Ovary (tissue), 9 donors: ENCODE data around the gene LAMB1. TPM values are rescaled to one million over a fixed set of nuclear protein-coding genes. Genes with fewer than 3 reads are reported as not detected.

Experiments
- DNase-seq, 5 donors: peaks; one replicate each; pipeline ENCODE4 v3.0.0-alpha.2; 2019 to 2020
- H3K27ac ChIP-seq, 2 donors: fragments of 200-600 bp; one replicate each; pipeline versions ENCODE4 v1.5.1 to v1.8.0; 2019 to 2022
- H3K27me3 ChIP-seq: fragments of 200-600 bp; one replicate; pipeline ENCODE4 v1.8.0; 2022
- H3K36me3 ChIP-seq: fragments of 200-600 bp; sonication (generic); one replicate; pipeline ENCODE4 v1.5.1; 2019
- H3K4me1 ChIP-seq: one replicate; pipeline ENCODE4 v1.8.1; 2013; ENCODE audit warnings: mild to moderate bottlenecking, moderate library complexity; ENCODE audit not compliant: insufficient read depth
- H3K4me3 ChIP-seq: fragments of 200-600 bp; sonication (generic); one replicate; pipeline ENCODE4 v1.5.1; 2017
- H3K9me3 ChIP-seq, 2 donors: fragments of 200-600 bp in 1 of 2; sonication (generic) in 1 of 2; one replicate each; pipeline versions ENCODE4 v1.5.1 to v1.8.1; 2013 to 2019; ENCODE audit warnings: mild to moderate bottlenecking in 1 of 2, moderate library complexity in 1 of 2
- EP300 ChIP-seq: sonication (generic); formaldehyde crosslinking; IDR thresholded peaks from one replicate; pipeline ENCODE4 v1.6.1; 2017; ENCODE audit warnings: antibody characterized with exemption
- POLR2A ChIP-seq: fragments of 450-650 bp; IDR thresholded peaks from one replicate; pipeline ENCODE4 v1.6.1; 2017; ENCODE audit warnings: antibody characterized with exemption, mild to moderate bottlenecking, moderate library complexity
- WGBS, 3 donors: extraction: QIAGEN DNeasy Blood & Tissue Kit in 1 of 3; methylation state at CpG; one replicate each; pipeline versions ENCODE4 v1.1.5 to v1.1.7; 2013 to 2017; 5-methylcytosine and 5-hydroxymethylcytosine counted together
- intact Hi-C, 4 donors: fragments of 100-400 bp; cut with DNase I; formaldehyde crosslinking; loops; one replicate each; pipeline versions ENCODE4 v1.11.0 to v1.15.1; 2022 to 2023
- polyA plus RNA-seq, 2 donors: library from polyadenylated mRNA; stranded (reverse); fragments of 200-250 nt in 1 of 2; fragments of 350-450 nt in 1 of 2; fragmentation: Illumina TruSeq in 1 of 2; extraction: RNeasy Lipid Tissue Mini Kit (QIAGEN cat#74804) in 1 of 2; gene quantifications; one replicate each; pipeline ENCODE4 v1.2.3, GENCODE V29; 2013 to 2014
- total RNA-seq, 7 donors: library from RNA; depleted of rRNA in 2 of 7; stranded (reverse); fragments of >200 nt in 2 of 7; fragmentation: NEBNext Ultra II Directional in 3 of 7; extraction: Animal tissue kit (Norgen Biotek cat#: 25700) in 3 of 7; gene quantifications; one replicate each; pipeline versions ENCODE4 v1.1.0 to v1.2.4, GENCODE V29; 2016 to 2023
- TF ChIP-seq, protein P1 (sequence below), 3 donors: fragments of 450-650 bp in 2 of 3; fragments of 200-600 bp in 1 of 3; IDR thresholded peaks; one replicate each; pipeline versions ENCODE4 v1.5.1 to v1.8.0; 2016 to 2022; ENCODE audit warnings: antibody characterized with exemption in 3 of 3, mild to moderate bottlenecking in 1 of 3
- donor health status: DM: no; HTN: no; CAD: no; lungs with moderate emphysema.
- donor health status: DM: no; HTN: no; CAD: no.
- donor health status: Bipolar disorder and iron deficiency.
- donor health status: DM: yes; HTN: yes; CAD: no.
- donor health status: DM: no; HTN: no; CAD: no.
- donor health status: DM: yes; HTN: yes; CAD: no.

LAMB1 gene
- total and polyA plus RNA-seq, 9 donors, result 10.2 to 151 (median 65.0) TPM

DNA sequence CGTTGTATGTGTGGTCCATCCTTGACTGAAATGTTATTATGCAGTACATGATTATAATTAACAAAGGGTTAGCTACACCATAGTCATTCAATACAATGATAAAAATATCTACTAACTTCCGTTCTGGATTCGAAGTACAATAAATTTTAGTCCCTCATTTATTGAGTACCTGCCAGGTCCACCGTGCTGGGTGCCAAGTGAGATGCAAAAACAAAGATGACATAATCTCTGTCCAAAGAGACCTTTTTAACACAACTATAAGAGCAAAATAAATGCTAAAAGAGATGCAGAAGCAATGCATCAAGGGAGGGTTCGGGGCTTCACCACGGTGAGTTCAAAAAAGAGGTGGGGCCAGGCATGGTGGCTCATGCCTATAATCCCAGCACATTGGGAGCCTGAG, 33.1 kb downstream of the LAMB1 start:
- intact Hi-C loops, result no loop called here
- H3K27me3 ChIP-seq, result no peaks in the 10 kb centered on the region
- H3K27ac ChIP-seq, result no peak overlapping the region
- TF ChIP-seq, protein P1, sequence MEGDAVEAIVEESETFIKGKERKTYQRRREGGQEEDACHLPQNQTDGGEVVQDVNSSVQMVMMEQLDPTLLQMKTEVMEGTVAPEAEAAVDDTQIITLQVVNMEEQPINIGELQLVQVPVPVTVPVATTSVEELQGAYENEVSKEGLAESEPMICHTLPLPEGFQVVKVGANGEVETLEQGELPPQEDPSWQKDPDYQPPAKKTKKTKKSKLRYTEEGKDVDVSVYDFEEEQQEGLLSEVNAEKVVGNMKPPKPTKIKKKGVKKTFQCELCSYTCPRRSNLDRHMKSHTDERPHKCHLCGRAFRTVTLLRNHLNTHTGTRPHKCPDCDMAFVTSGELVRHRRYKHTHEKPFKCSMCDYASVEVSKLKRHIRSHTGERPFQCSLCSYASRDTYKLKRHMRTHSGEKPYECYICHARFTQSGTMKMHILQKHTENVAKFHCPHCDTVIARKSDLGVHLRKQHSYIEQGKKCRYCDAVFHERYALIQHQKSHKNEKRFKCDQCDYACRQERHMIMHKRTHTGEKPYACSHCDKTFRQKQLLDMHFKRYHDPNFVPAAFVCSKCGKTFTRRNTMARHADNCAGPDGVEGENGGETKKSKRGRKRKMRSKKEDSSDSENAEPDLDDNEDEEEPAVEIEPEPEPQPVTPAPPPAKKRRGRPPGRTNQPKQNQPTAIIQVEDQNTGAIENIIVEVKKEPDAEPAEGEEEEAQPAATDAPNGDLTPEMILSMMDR (IDR thresholded peaks at IDR 0.05), result no peak
- TF ChIP-seq POLR2A (no peak), EP300 (no peak)
- H3K4me1 ChIP-seq, result peaks cover 7% of the 10 kb centered on the region
- no peak for DNase-seq
- WGBS, 3 donors, result 48 to 55% (median 54%) methylated on average over 6 of the region's 6 CpGs
- H3K9me3 ChIP-seq, result no peaks in the 10 kb centered on the region
- no peaks in the 10 kb centered on the region for H3K36me3 ChIP-seq
- no peak overlapping the region for H3K4me3 ChIP-seq

DNA sequence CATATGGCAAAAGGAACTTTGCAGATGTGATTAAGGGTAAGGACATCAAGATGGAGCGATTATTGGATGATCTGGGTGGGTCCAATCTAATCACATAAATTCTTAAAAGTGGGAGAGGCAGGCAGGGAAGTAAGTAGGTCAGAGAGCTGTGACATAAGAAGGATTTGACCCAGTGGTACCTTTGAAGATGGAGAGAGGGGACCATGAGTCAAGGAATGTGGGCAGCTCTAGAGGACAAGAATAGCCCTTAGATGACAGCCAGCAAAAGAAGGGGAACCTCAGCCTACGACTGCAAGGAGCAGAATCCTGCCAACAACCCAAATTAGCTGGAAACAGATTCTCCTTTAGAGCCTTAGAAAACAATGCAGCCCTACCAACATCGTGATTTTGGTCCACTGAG, 34.5 kb downstream of the LAMB1 start:
- Histone ChIP-seq H3K4me1 (peaks cover 7% of the 10 kb centered on the region), H3K9me3 (no peaks in the 10 kb centered on the region), H3K36me3 (no peaks in the 10 kb centered on the region), H3K4me3 (no peak overlapping the region), H3K27ac (no peak overlapping the region), H3K27me3 (no peaks in the 10 kb centered on the region)
- WGBS, 3 donors, result 83 to 93% (median 91%) methylated on average over 3 of the region's 3 CpGs
- TF ChIP-seq POLR2A, result no peak
- TF ChIP-seq, protein P1 (IDR thresholded peaks at IDR 0.05), result no peak
- TF ChIP-seq EP300, result no peak
- no peak for DNase-seq
- intact Hi-C loops, result no loop called here

DNA sequence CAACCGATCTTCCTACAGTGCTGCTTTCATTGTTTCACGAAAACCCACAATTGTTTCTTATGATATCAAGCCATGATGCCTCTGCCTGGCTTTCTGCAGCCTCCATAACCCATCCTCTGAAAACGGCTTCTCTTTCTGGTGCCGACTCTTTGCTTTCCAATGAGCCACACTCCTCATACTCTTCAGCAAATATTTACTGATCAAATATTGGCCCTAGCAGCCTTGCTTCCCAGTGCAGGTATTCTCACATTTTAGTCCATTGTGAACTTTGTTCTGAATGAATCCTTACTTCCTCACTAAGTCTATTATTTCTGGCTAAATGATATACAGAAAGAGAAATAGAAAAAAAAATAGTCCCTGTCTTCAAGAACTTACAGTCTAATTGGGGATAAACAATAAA, 35.5 kb downstream of the LAMB1 start:
- H3K4me1 ChIP-seq, result peaks cover 4% of the 10 kb centered on the region
- no peak overlapping the region for H3K27ac ChIP-seq
- H3K36me3 ChIP-seq, result no peaks in the 10 kb centered on the region
- H3K9me3 ChIP-seq, result no peaks in the 10 kb centered on the region
- intact Hi-C loops, result no loop called here
- TF ChIP-seq EP300 (no peak), POLR2A (no peak)
- TF ChIP-seq, protein P1 (IDR thresholded peaks at IDR 0.05), result no peak
- WGBS, 3 donors, result 90 to 94% (median 93%) methylated on average over 4 of the region's 4 CpGs
- DNase-seq, result no peak
- H3K4me3 ChIP-seq, result no peak overlapping the region
- no peaks in the 10 kb centered on the region for H3K27me3 ChIP-seq

- intact Hi-C loops, result no loop called here
- no peak for DNase-seq
These were observed 36.2 kb downstream of the LAMB1 start for GRCh38 chr7:107966711-107967110.

More at GRCh38 chr7:107966711-107967110, 36.2 kb downstream of the LAMB1 start:
- WGBS, 3 donors, result 78 to 85% (median 81%) methylated on average over 4 of the region's 4 CpGs
- no peaks in the 10 kb centered on the region for H3K36me3 ChIP-seq
- H3K4me1 ChIP-seq, result peaks cover 3% of the 10 kb centered on the region
- H3K4me3 ChIP-seq, result no peak overlapping the region
- no peak overlapping the region for H3K27ac ChIP-seq
- H3K9me3 ChIP-seq, result no peaks in the 10 kb centered on the region
- TF ChIP-seq, protein P1 (IDR thresholded peaks at IDR 0.05), result no peak
- TF ChIP-seq POLR2A (no peak), EP300 (no peak)
- no peaks in the 10 kb centered on the region for H3K27me3 ChIP-seq
